Measurements from ENCODE around the gene ATP2B1.

Gene ATP2B1

GRCh38 chr12:89673603-89674002, 35.0 kb downstream of the ATP2B1 start:
- no peak overlapping the region for H3K27ac ChIP-seq (ENCODE audit: poor library complexity, severe bottlenecking)
- DNase-seq (ENCODE audit: low spot score) (no peak), ATAC-seq (ENCODE audit: low read depth) (no peak)
- no peak overlapping the region for H3K4me3 ChIP-seq (ENCODE audit: severe bottlenecking)
- no peaks in the 10 kb centered on the region for H3K27me3 ChIP-seq (ENCODE audit: insufficient read depth, poor library complexity, severe bottlenecking)
- TF ChIP-seq, protein P1, sequence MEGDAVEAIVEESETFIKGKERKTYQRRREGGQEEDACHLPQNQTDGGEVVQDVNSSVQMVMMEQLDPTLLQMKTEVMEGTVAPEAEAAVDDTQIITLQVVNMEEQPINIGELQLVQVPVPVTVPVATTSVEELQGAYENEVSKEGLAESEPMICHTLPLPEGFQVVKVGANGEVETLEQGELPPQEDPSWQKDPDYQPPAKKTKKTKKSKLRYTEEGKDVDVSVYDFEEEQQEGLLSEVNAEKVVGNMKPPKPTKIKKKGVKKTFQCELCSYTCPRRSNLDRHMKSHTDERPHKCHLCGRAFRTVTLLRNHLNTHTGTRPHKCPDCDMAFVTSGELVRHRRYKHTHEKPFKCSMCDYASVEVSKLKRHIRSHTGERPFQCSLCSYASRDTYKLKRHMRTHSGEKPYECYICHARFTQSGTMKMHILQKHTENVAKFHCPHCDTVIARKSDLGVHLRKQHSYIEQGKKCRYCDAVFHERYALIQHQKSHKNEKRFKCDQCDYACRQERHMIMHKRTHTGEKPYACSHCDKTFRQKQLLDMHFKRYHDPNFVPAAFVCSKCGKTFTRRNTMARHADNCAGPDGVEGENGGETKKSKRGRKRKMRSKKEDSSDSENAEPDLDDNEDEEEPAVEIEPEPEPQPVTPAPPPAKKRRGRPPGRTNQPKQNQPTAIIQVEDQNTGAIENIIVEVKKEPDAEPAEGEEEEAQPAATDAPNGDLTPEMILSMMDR (IDR thresholded peaks at IDR 0.05; ENCODE audit: poor library complexity, severe bottlenecking) = no peak
- no peaks in the 10 kb centered on the region for H3K36me3 ChIP-seq (ENCODE audit: low read depth)
- H3K4me1 ChIP-seq (ENCODE audit: insufficient read depth, poor library complexity, severe bottlenecking) = no peaks in the 10 kb centered on the region
- no peaks in the 10 kb centered on the region for H3K9me3 ChIP-seq (ENCODE audit: severe bottlenecking)

- Histone ChIP-seq H3K27ac (ENCODE audit: poor library complexity, severe bottlenecking) (no peak overlapping the region), H3K27me3 (ENCODE audit: insufficient read depth, poor library complexity, severe bottlenecking) (no peaks in the 10 kb centered on the region), H3K36me3 (ENCODE audit: low read depth) (no peaks in the 10 kb centered on the region), H3K9me3 (ENCODE audit: severe bottlenecking) (no peaks in the 10 kb centered on the region), H3K4me1 (ENCODE audit: insufficient read depth, poor library complexity, severe bottlenecking) (no peaks in the 10 kb centered on the region), H3K4me3 (ENCODE audit: severe bottlenecking) (no peak overlapping the region)
- no peak for ATAC-seq (ENCODE audit: low read depth)
- no peak for DNase-seq (ENCODE audit: low spot score)
- TF ChIP-seq, protein P1 (IDR thresholded peaks at IDR 0.05; ENCODE audit: poor library complexity, severe bottlenecking) = no peak
Observed at GRCh38 chr12:89672589-89672979, 36.1 kb downstream of the ATP2B1 start.

- Histone ChIP-seq H3K9me3 (ENCODE audit: severe bottlenecking) (no peaks in the 10 kb centered on the region), H3K36me3 (ENCODE audit: low read depth) (no peaks in the 10 kb centered on the region), H3K4me3 (ENCODE audit: severe bottlenecking) (no peak overlapping the region), H3K4me1 (ENCODE audit: insufficient read depth, poor library complexity, severe bottlenecking) (no peaks in the 10 kb centered on the region), H3K27me3 (ENCODE audit: insufficient read depth, poor library complexity, severe bottlenecking) (no peaks in the 10 kb centered on the region), H3K27ac (ENCODE audit: poor library complexity, severe bottlenecking) (no peak overlapping the region)
- ATAC-seq (ENCODE audit: low read depth) = no peak
- TF ChIP-seq, protein P1 (IDR thresholded peaks at IDR 0.05; ENCODE audit: poor library complexity, severe bottlenecking) = no peak
- no peak for DNase-seq (ENCODE audit: low spot score)
Observed at GRCh38 chr12:89671469-89671868, 37.2 kb downstream of the ATP2B1 start.

DNA sequence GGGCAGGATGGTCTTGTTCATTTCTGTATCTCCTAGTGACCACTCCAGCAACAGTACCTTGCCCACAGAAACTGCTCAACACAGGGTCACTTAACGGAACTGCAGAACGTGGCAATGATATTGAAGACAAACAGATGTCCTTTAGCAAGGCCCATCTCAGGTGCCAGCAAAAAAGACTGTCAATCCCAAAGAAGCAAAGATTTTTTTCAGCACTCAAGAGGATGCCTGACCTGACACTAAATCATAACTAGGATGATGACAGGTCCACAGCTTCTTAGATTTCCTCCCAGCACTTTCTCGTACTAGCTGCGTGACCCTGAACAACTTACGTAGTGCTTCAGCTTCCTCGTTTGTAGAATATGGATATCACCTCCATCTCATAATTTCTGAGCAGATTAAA, 39.4 kb downstream of the ATP2B1 start:
- TF ChIP-seq, protein P1 (IDR thresholded peaks at IDR 0.05; ENCODE audit: poor library complexity, severe bottlenecking) = no peak
- H3K4me3 ChIP-seq (ENCODE audit: severe bottlenecking) = no peak overlapping the region
- ATAC-seq (ENCODE audit: low read depth) (no peak), DNase-seq (ENCODE audit: low spot score) (no peak)
- H3K27ac ChIP-seq (ENCODE audit: poor library complexity, severe bottlenecking) = no peak overlapping the region
- H3K27me3 ChIP-seq (ENCODE audit: insufficient read depth, poor library complexity, severe bottlenecking) = no peaks in the 10 kb centered on the region
- peaks cover 4% of the 10 kb centered on the region for H3K4me1 ChIP-seq (ENCODE audit: insufficient read depth, poor library complexity, severe bottlenecking)
- no peaks in the 10 kb centered on the region for H3K9me3 ChIP-seq (ENCODE audit: severe bottlenecking)
- H3K36me3 ChIP-seq (ENCODE audit: low read depth) = no peaks in the 10 kb centered on the region

GRCh38 chr12:89665556-89665955, 43.1 kb downstream of the ATP2B1 start:
- no peak for DNase-seq (ENCODE audit: low spot score)
- Histone ChIP-seq H3K4me1 (ENCODE audit: insufficient read depth, poor library complexity, severe bottlenecking) (peaks cover 10% of the 10 kb centered on the region), H3K27ac (ENCODE audit: poor library complexity, severe bottlenecking) (no peak overlapping the region), H3K9me3 (ENCODE audit: severe bottlenecking) (no peaks in the 10 kb centered on the region), H3K27me3 (ENCODE audit: insufficient read depth, poor library complexity, severe bottlenecking) (no peaks in the 10 kb centered on the region), H3K4me3 (ENCODE audit: severe bottlenecking) (no peak overlapping the region), H3K36me3 (ENCODE audit: low read depth) (no peaks in the 10 kb centered on the region; the same call in 1 of the 2 replicates)
- TF ChIP-seq, protein P1 (IDR thresholded peaks at IDR 0.05; ENCODE audit: poor library complexity, severe bottlenecking) = no peak
- ATAC-seq (ENCODE audit: low read depth) = no peak

All from RWPE2 (cell line).